HCT116 (cell line): ENCODE data around the gene TMC4.

Experiments
- CEBPB ChIP-seq: IDR thresholded peaks from 2 replicates; pipeline ENCODE4 v1.6.1; 2012; ENCODE audit warnings: low read depth
- EGR1 ChIP-seq: IDR thresholded peaks from 2 replicates; pipeline ENCODE4 v1.6.1; 2012; ENCODE audit warnings: low read depth
- EZH2 ChIP-seq: fragments of 200-600 bp; sonication (generic); IDR thresholded peaks from 2 replicates; pipeline ENCODE4 v1.6.1; 2017; ENCODE audit warnings: antibody characterized with exemption, mixed run types
- POLR2A ChIP-seq: IDR thresholded peaks from 2 replicates; pipeline ENCODE4 v1.7.0; 2011; ENCODE audit warnings: borderline replicate concordance; ENCODE audit not compliant: insufficient read depth, insufficient read length; ENCODE audit errors: extremely low read depth
- SP1 ChIP-seq: IDR thresholded peaks from 2 replicates; pipeline ENCODE4 v1.6.1; 2012; ENCODE audit warnings: low read depth
- ZFX ChIP-seq: fragments of 450-650 bp; IDR thresholded peaks from 2 replicates; pipeline ENCODE4 v1.6.1; 2017
- TF ChIP-seq, protein P1 (sequence below): IDR thresholded peaks from 2 replicates; pipeline ENCODE4 v1.6.1; 2012; ENCODE audit warnings: low read depth
- TF ChIP-seq, protein P2 (sequence below): IDR thresholded peaks from 2 replicates; pipeline ENCODE4 v1.6.1; 2012
- TF ChIP-seq, protein P3 (sequence below), 3 experiments: fragments of 200-600 bp in 1 of 3; sonication (generic) in 1 of 3; IDR thresholded peaks in 2 of 3; conservative IDR thresholded peaks in 1 of 3; 2 replicates each; pipeline ENCODE4 v1.5.1; 2012 to 2017; ENCODE audit warnings: low read depth in 2 of 3, low read length in 2 of 3, antibody characterized with exemption in 1 of 3, borderline replicate concordance in 1 of 3, control low read depth in 1 of 3, mild to moderate bottlenecking in 1 of 3, mixed read lengths in 1 of 3, mixed run types in 1 of 3, moderate library complexity in 1 of 3; ENCODE audit not compliant: insufficient read depth in 1 of 3

DNA sequence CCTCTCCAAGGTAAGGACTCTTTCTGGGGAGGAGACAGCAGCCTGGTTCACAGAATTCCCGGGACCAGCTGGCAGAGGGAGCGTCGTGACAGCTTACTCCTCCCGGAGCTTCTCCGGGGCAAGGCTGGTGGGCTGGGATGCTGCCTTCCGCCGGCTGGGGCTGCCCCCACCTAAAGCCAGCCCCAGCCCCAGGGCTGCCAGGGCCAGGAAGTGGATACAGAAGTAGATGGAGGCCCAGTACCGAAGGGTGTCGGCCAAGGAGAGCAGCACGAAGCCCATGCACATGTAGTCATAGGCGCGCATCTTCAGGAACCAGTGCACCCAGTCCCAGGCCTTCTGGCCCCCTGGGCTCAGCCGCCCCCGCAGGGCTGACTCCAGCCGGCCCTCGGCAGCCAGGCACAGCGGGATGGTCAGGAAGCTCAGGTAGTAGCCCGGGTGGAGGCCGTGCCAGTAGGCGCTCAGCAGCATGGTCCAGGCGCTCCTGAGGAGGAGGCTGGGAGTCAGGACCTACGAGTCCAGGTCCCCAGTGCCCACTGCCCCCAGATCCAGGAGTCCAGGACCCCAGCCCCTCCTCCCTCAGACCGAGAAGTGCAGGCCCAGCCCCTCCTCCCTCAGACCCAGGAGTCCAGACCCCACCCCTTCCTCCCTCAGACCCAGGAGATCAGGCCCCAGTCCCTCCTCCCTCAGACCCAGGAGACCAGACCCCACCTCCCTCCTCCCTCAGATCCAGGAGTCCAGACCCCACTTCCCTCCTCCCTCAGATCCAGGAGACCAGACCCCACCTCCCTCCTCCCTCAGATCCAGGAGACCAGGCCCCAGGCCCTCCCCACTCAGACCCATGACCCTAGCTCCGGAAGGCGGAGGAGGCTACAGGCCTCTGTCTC lies 1.2 kb upstream of the TMC4 start:
- TF ChIP-seq SP1 (no peak), EZH2 (no peak), POLR2A (no peak), EGR1 (no peak), CEBPB (no peak), ZFX (no peak)
- TF ChIP-seq, protein P1, sequence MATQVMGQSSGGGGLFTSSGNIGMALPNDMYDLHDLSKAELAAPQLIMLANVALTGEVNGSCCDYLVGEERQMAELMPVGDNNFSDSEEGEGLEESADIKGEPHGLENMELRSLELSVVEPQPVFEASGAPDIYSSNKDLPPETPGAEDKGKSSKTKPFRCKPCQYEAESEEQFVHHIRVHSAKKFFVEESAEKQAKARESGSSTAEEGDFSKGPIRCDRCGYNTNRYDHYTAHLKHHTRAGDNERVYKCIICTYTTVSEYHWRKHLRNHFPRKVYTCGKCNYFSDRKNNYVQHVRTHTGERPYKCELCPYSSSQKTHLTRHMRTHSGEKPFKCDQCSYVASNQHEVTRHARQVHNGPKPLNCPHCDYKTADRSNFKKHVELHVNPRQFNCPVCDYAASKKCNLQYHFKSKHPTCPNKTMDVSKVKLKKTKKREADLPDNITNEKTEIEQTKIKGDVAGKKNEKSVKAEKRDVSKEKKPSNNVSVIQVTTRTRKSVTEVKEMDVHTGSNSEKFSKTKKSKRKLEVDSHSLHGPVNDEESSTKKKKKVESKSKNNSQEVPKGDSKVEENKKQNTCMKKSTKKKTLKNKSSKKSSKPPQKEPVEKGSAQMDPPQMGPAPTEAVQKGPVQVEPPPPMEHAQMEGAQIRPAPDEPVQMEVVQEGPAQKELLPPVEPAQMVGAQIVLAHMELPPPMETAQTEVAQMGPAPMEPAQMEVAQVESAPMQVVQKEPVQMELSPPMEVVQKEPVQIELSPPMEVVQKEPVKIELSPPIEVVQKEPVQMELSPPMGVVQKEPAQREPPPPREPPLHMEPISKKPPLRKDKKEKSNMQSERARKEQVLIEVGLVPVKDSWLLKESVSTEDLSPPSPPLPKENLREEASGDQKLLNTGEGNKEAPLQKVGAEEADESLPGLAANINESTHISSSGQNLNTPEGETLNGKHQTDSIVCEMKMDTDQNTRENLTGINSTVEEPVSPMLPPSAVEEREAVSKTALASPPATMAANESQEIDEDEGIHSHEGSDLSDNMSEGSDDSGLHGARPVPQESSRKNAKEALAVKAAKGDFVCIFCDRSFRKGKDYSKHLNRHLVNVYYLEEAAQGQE = no peak
- TF ChIP-seq, protein P2, sequence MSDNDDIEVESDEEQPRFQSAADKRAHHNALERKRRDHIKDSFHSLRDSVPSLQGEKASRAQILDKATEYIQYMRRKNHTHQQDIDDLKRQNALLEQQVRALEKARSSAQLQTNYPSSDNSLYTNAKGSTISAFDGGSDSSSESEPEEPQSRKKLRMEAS = no peak
- TF ChIP-seq, protein P3, sequence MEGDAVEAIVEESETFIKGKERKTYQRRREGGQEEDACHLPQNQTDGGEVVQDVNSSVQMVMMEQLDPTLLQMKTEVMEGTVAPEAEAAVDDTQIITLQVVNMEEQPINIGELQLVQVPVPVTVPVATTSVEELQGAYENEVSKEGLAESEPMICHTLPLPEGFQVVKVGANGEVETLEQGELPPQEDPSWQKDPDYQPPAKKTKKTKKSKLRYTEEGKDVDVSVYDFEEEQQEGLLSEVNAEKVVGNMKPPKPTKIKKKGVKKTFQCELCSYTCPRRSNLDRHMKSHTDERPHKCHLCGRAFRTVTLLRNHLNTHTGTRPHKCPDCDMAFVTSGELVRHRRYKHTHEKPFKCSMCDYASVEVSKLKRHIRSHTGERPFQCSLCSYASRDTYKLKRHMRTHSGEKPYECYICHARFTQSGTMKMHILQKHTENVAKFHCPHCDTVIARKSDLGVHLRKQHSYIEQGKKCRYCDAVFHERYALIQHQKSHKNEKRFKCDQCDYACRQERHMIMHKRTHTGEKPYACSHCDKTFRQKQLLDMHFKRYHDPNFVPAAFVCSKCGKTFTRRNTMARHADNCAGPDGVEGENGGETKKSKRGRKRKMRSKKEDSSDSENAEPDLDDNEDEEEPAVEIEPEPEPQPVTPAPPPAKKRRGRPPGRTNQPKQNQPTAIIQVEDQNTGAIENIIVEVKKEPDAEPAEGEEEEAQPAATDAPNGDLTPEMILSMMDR (IDR thresholded peaks at IDR 0.05 in 2 of 3, conservative IDR thresholded peaks at IDR 0.05 in 1 of 3; ENCODE audit: borderline replicate concordance in 1 of 3, insufficient read depth in 1 of 3, low read depth in 2 of 3, low read length in 2 of 3) = no peak
